NCI-H526 (cell line): Measurements from ENCODE around the gene MPC1L.

Experiments
- DNase-seq, 2 experiments: peaks; one replicate each; lab custom pipeline; 2025; lab: John Stamatoyannopoulos, UW

Gene MPC1L

GRCh38 chrX:40628506-40628905 lies 5.3 kb downstream of the MPC1L start:
- no peak for DNase-seq

DNA sequence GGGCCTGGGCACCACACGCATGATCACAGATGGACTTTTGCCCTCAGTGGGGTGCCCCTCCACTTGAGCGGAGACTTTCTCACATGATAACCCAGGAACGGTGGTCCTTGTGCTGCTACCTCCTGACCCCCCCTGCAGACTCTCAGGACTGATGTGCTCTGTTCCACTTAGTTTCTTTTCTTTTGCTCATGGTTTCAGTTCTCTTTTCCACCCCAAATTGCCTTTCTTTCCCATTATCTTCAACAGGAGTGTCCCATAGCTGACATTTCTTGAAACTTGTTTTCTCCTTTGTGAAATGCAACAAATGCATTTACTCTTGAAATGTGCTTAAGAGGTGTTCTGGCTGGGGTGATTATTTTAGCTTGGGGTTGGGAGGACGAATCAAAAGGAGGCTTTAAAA lies 9.0 kb downstream of the MPC1L start:
- DNase-seq = no peak

- DNase-seq = no peak
These were observed 14.5 kb downstream of the MPC1L start for GRCh38 chrX:40637687-40638086.

DNA sequence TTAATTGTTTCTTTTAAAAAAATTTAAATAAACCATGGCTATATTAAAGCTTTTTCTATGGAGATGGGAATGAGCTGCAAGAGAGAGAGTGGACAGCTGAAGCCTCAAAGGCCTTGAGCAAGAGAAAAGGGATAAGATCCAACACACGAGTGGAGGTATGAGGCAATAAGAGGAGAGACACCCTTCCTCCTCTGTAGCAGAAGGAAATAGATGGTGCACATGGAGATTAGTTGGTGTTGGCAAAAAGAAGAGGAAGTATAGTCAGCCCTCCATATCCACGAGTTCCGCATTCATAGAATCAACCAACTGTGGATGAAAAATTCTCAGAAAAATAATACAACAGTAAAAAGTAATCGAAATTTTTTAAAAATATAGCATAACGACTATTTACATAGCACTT lies 20.9 kb downstream of the MPC1L start:
- DNase-seq = no peak

GRCh38 chrX:40644821-40645358 lies 21.7 kb downstream of the MPC1L start:
- DNase-seq = peak in 1 of 2 experiments; percentile 3

DNA sequence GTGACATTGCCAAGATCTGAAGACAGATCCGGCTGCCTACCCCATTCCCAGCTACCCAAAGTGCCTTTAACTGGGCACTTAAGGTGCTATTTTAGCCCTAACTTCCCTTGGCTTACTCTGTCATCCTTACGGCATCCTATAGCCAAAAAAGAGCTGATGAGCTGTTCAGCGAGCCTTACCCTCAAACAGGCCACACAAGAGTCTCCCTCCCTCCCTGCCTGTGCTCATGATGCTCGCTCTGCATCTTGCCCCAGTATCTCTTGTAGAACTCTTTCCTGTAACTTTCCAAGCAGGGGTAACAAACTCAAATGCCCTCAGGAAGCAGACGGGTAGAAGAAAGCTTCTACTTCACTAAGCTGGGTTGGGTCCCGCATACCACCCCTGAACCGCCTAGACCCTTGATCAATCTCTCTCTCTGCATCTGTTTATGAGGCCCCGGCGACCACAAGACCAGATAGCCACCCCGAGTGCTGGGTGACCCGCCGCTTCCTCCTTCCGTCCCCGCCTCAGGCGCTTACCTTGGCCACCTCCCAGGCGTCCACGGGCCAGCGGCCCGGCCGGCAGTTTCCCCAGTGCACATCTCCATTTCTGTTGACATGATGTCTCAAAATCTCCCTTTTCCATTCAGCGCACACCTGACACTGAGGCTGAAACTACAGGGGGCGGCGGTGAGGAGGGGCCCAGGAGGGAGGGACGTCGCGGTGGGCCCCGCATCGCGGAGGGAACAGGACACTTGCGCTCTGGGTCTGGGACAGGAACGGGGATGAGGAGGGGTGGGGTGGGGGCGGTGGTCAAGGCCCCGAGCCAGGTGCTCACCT lies 23.5 kb downstream of the MPC1L start:
- peak in 1 of 2 experiments; percentile 66 for DNase-seq

DNA sequence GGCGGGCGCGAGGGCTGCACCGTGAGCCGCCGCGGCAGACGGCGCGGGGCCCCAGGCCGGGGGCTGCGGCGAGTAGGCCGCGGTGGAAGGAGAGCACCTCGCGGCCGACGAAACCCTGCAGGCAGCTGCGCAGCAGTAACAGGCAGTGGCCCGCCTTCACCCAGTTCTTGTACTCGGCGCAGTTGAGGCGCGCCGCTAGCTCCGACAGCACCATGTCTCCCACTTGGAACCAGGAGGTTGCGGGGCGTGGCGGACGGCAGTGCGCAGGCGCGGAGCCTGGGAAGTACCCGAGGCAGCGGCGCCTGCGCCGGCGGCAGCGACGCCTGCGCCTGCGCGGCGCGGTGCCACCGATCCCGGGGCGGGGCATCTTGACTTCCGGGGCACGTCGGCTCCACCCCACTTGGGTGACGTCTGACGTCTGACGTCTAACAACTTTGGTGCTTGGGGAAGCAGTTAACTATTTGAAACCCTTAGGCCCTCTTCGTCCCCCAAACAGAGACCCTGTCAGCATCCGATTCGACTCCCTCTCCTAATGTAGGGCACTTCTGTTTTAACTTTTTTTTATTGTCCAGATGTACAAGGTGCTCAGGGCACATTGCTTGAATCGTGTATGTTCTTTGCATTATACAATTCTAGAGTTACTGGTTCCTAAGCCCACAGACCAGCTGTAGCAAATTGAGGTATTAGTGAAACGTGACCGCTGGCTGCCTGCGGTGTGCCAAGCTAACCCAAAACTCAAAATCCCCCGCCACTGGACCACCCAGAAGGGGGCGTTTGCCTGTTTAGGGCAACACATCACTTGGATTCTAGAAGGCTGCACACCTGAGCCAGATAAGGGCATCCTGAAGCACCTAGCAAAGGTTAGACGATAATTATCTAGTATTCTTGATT lies 24.3 kb downstream of the MPC1L start, which contains the start of gene CXorf38:
CXorf38 (minus strand) TSS at position 255 of the 891 bp plus-strand sequence; CDS start at position 214, 41 bp downstream.
- DNase-seq = peak; percentile 76 to 97

DNA sequence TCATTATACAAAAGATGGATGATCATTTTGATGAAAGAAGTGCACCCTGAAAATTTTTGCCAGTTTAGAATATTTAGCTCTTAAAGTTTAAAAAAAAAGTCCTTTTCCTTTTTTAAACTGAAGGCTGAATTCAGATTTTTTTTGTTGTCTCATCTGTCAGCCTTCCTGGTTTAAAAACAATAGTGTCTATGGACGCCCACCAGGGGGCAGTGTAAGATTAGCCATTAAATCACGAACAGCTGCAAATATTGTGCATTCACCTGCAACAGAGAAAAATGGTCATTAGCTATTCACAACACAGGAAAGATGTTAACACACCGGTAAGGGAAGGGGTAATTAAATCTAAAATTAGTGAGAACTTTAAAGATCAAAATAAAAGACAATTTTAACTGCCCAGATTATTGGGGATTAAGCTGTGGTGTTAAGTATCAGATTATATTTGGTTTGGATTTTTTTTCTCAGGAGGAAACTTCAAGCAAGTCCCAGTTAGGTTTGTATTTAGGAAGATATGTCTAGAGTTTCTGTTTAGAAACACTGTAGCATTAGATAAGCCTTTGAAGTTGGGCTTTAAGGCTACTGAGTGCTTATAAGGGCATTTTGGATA lies 28.5 kb downstream of the MPC1L start:
- peak; percentile 56 to 70 for DNase-seq

DNA sequence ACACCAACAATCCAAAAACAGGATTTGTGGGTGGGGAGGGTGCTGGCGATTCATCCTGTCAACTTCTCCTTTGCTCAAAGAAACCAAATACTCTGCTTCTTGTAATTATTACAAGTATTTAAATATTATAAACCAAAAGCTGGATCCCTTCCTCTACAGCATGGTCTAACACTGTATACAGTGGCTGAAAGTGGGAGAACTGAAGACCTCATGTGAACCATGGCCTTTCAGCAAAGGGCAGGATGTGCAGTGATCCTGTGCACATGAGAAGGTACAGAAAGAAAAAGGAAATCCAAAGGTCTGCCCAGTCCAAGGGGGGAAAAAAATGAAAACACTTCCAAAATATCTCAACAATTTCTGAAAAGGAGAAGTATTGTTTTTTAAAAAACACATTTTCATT lies 29.4 kb downstream of the MPC1L start:
- no peak for DNase-seq

DNA sequence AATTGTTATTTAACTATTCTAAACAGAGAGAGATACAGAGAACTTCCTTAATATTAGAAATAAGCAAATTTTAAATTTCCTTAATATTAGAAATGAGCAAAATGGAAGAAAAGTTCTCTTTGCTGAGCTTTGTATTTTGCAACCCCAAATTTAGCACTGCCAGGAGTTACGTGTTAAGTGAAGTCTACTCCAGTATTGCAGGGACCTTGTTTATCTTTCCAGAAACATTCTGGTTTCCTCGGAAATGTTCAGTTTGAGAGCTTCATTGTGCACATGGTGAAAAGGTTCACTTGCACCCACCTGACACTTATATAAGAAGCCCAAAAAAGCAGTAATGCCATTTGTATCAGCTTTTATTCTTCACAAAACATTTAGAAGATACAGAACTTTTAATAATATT lies 30.3 kb downstream of the MPC1L start:
- no peak for DNase-seq

DNA sequence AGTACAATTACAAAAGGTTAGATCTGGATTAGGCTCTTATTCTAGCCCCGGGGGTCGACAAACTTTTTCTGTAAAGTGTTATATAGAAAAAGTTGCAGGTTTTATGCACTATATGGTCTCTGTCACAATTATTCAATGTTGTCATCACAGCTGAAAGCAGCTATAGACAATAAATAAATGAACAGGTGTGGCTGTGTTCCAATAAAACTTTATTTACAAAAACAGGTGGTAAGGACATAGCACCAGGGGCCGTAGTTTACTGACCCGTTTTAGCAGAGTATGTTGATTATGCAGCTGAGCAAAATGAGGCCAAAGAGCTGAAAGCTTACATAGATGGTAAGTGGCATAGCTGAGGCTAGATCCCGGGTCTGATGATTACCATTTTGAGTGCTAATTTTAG lies 37.2 kb downstream of the MPC1L start:
- DNase-seq = no peak

DNA sequence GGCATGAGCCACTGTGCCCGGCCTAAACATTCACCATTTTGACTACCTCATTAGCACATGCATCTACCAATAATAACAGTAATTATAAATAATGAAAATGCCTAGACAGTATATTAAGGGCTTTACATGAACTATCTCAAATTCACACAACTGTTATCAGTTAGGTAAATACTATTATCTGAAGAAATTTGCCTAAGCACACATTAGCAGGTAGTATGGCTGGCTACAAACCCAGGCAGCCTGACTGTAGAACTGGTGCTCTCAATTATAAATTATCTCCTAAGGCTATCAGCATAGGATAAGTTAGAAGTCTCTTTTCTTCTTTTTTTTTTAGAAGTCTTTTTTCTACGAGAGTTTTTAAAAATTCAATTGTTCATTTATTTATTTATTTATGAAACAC lies 38.3 kb downstream of the MPC1L start:
- peak; percentile 35 to 58 for DNase-seq

- DNase-seq = no peak
These were observed 40.0 kb downstream of the MPC1L start for GRCh38 chrX:40663078-40663740.

GRCh38 chrX:40663880-40664630 lies 40.8 kb downstream of the MPC1L start:
- DNase-seq = peak in 1 of 2 experiments; percentile 12

GRCh38 chrX:40671126-40671525 lies 47.9 kb downstream of the MPC1L start:
- no peak for DNase-seq
